ENCODE measurements around the gene BAHCC1.

GRCh38 chr17:81465910-81466309 is 70.7 kb downstream of the BAHCC1 start:
- no peak for TF ChIP-seq POLR2A (IDR thresholded peaks at IDR 0.05; ENCODE audit: low read depth, low read length)
- TF ChIP-seq TAF1 (IDR thresholded peaks at IDR 0.05; ENCODE audit: borderline replicate concordance, low read depth, low read length), result no peak

Data from GM12892 (cell line).